Transverse colon (tissue), 4 donors: ENCODE results near the gene NBEA.

Experiments
- EP300 ChIP-seq: sonication (generic); formaldehyde crosslinking; IDR thresholded peaks from one replicate; pipeline ENCODE4 v1.6.1; 2017; ENCODE audit warnings: antibody characterized with exemption, low read depth
- POLR2AphosphoS5 ChIP-seq, 3 donors: sonication (generic); formaldehyde crosslinking; IDR thresholded peaks; one replicate each; pipeline ENCODE4 v1.6.1; 2016; ENCODE audit warnings: antibody characterized with exemption in 3 of 3
- TF ChIP-seq, protein P1 (sequence below), 5 experiments: fragments of 200-600 bp in 3 of 5; fragments of 450-650 bp in 2 of 5; sonication (generic) in 3 of 5; IDR thresholded peaks; 1 replicate in 2 of 5; 2 replicates in 3 of 5; pipeline ENCODE4 v1.5.1; 2016 to 2017; ENCODE audit warnings: antibody characterized with exemption in 5 of 5, inconsistent platforms in 3 of 5, mild to moderate bottlenecking in 2 of 5, moderate library complexity in 1 of 5

- TF ChIP-seq, protein P1, sequence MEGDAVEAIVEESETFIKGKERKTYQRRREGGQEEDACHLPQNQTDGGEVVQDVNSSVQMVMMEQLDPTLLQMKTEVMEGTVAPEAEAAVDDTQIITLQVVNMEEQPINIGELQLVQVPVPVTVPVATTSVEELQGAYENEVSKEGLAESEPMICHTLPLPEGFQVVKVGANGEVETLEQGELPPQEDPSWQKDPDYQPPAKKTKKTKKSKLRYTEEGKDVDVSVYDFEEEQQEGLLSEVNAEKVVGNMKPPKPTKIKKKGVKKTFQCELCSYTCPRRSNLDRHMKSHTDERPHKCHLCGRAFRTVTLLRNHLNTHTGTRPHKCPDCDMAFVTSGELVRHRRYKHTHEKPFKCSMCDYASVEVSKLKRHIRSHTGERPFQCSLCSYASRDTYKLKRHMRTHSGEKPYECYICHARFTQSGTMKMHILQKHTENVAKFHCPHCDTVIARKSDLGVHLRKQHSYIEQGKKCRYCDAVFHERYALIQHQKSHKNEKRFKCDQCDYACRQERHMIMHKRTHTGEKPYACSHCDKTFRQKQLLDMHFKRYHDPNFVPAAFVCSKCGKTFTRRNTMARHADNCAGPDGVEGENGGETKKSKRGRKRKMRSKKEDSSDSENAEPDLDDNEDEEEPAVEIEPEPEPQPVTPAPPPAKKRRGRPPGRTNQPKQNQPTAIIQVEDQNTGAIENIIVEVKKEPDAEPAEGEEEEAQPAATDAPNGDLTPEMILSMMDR (IDR thresholded peaks at IDR 0.05): no peak
- no peak for TF ChIP-seq POLR2AphosphoS5 (IDR thresholded peaks at IDR 0.05)
- TF ChIP-seq EP300: no peak
Observed at GRCh38 chr13:35343417-35343816, 401.3 kb downstream of the NBEA start.
